K562 (cell line): ENCODE data around the gene PPP1R3G. TPM values are rescaled to one million over a fixed set of nuclear protein-coding genes. Genes with fewer than 3 reads are reported as not detected.

Source experiments
- ATAC-seq: fragments of 200-7000 bp; cut with Tn5 transposase; 3 replicates; pipeline ENCODE4 v1.9.1; 2020; ENCODE audit warnings: moderate library complexity
- BruUV-seq: library from RNA; stranded (reverse); fragments of 400-500 nt; replicated peaks from 2 replicates; lab custom pipeline; 2021; lab: Mats Ljungman, UMichigan
- CTCF ChIA-PET: fragments of 300-600 bp; formaldehyde crosslinking; extraction: SDS; loops from one replicate; lab custom pipeline; 2021; ENCODE audit warnings: low intra/inter-chr PET ratio; lab: Yijun Ruan, JAX
- POLR2A ChIA-PET: fragments of 300-600, 350-650 bp; sonication (Branson Sonifier 250); formaldehyde crosslinking; extraction: SDS; loops from one replicate; lab custom pipeline; 2021; ENCODE audit warnings: antibody characterized with exemption, inconsistent platforms; lab: Yijun Ruan, JAX
- DNase-seq, 4 experiments: peaks; one replicate each; pipeline versions ENCODE4 v3.0.0 to v3.0.0-alpha.2; 2011 to 2018; ENCODE audit warnings: low spot score in 3 of 4, mixed read lengths in 3 of 4; ENCODE audit errors: extremely low read depth in 1 of 4
- FAIRE-seq: peaks from 2 replicates; lab custom pipeline; 2011; peaks lifted over from hg19 to GRCh38; lab: Jason Lieb, UNC
- H2AFZ ChIP-seq: 2 replicates; pipeline ENCODE4 v1.6.0; 2011; ENCODE audit warnings: low read depth, low read length, control low read depth, inconsistent platforms
- H3K27ac ChIP-seq: fragments of 200-600 bp; 3 replicates; pipeline ENCODE4 v1.8.0; 2011; ENCODE audit warnings: low read depth, mild to moderate bottlenecking, control low read depth, inconsistent platforms, low read length, moderate library complexity, mixed read lengths; ENCODE audit errors: extremely low read depth
- H3K27me3 ChIP-seq, 2 experiments: fragments of 300-600 bp in 1 of 2; 2 replicates in 1 of 2; 3 replicates in 1 of 2; pipeline versions ENCODE4 v1.6.0 to v1.8.0; 2011; ENCODE audit warnings: inconsistent platforms in 2 of 2, low read length in 2 of 2, mild to moderate bottlenecking in 1 of 2, mixed read lengths in 1 of 2, moderate library complexity in 1 of 2; ENCODE audit not compliant: control insufficient read depth in 2 of 2, insufficient read depth in 2 of 2
- H3K36me3 ChIP-seq: fragments of 300-600 bp; 3 replicates; pipeline ENCODE4 v1.8.0; 2011; ENCODE audit warnings: mild to moderate bottlenecking, low read length, inconsistent platforms; ENCODE audit not compliant: control insufficient read depth, insufficient read depth
- H3K4me1 ChIP-seq, 2 experiments: fragments of 200-600 bp in 1 of 2; replicated peaks in 1 of 2; 2 replicates in 1 of 2; 3 replicates in 1 of 2; pipeline versions ENCODE4 v1.5.1 to v1.8.0; 2011; ENCODE audit warnings: inconsistent platforms in 2 of 2, low read length in 2 of 2, mild to moderate bottlenecking in 1 of 2, mixed read lengths in 1 of 2, moderate library complexity in 1 of 2; ENCODE audit not compliant: control insufficient read depth in 2 of 2, insufficient read depth in 2 of 2
- H3K4me2 ChIP-seq: 2 replicates; pipeline ENCODE4 v1.6.1; 2011; ENCODE audit warnings: low read length, control low read depth, inconsistent platforms, mixed read lengths; ENCODE audit not compliant: insufficient read depth
- H3K4me3 ChIP-seq: fragments of 200-600 bp; sonication (generic), shearing (Covaris generic); 2 replicates; pipeline ENCODE4 v1.5.1; 2016; ENCODE audit warnings: control low read depth, inconsistent platforms
- H3K79me2 ChIP-seq: fragments of 200-600 bp; 3 replicates; pipeline ENCODE4 v1.8.0; 2011; ENCODE audit warnings: low read length, inconsistent platforms; ENCODE audit not compliant: control insufficient read depth, insufficient read depth
- H3K9ac ChIP-seq, 2 experiments: 2 replicates each; pipeline versions ENCODE4 v1.6.0 to v1.6.1; 2011; ENCODE audit warnings: low read depth in 2 of 2, low read length in 2 of 2, control low read depth in 1 of 2, inconsistent platforms in 1 of 2, mild to moderate bottlenecking in 1 of 2, mixed read lengths in 1 of 2; ENCODE audit not compliant: insufficient read depth in 1 of 2
- H3K9me1 ChIP-seq: one replicate; pipeline ENCODE4 v1.6.0; 2011; ENCODE audit warnings: inconsistent platforms, mild to moderate bottlenecking, low read length, moderate library complexity; ENCODE audit not compliant: control insufficient read depth, insufficient read depth
- H3K9me3 ChIP-seq: replicated peaks from 2 replicates; pipeline ENCODE4 v1.5.1; 2011; ENCODE audit warnings: low read depth, low read length, inconsistent platforms; ENCODE audit not compliant: control insufficient read depth, insufficient read depth
- H4K20me1 ChIP-seq: replicated peaks from 2 replicates; pipeline ENCODE4 v1.6.1; 2011; ENCODE audit warnings: low read length, inconsistent platforms, mixed read lengths; ENCODE audit not compliant: control insufficient read depth, insufficient read depth
- FOSL1 ChIP-seq: fragments of 200-800 bp; sonication (Bioruptor generic); conservative IDR thresholded peaks from 2 replicates; pipeline ENCODE4 v1.6.1; 2016; ENCODE audit warnings: missing genetic modification characterization, missing compliant biosample characterization
- GMEB1 ChIP-seq: fragments of 250-450 bp; sonication (Bioruptor Pico); IDR thresholded peaks from 2 replicates; pipeline ENCODE4 v1.4.0; 2020; ENCODE audit warnings: mild to moderate bottlenecking
- IRF9 ChIP-seq: fragments of 450-650 bp; IDR thresholded peaks from 2 replicates; pipeline ENCODE4 v1.6.1; 2016; ENCODE audit warnings: missing biosample characterization, missing genetic modification characterization
- MAFF ChIP-seq: IDR thresholded peaks from 2 replicates; pipeline ENCODE4 v1.6.1; 2012; ENCODE audit warnings: low read length, improper control_type of control experiment
- MAFG ChIP-seq: fragments of 450-650 bp; conservative IDR thresholded peaks from 2 replicates; pipeline ENCODE4 v1.6.1; 2016; ENCODE audit warnings: missing genetic modification characterization, missing compliant biosample characterization
- MEIS2 ChIP-seq: fragments of 450-650 bp; IDR thresholded peaks from 2 replicates; pipeline ENCODE4 v1.6.1; 2014; ENCODE audit warnings: mild to moderate bottlenecking; ENCODE audit not compliant: partially characterized antibody
- PBX2 ChIP-seq, 2 experiments: IDR thresholded peaks in 1 of 2; conservative IDR thresholded peaks in 1 of 2; 2 replicates each; pipeline ENCODE4 v1.6.1; 2016; ENCODE audit warnings: low read depth in 2 of 2, mild to moderate bottlenecking in 1 of 2, missing compliant biosample characterization in 1 of 2, missing genetic modification characterization in 1 of 2, moderate library complexity in 1 of 2
- TRIM25 ChIP-seq: fragments of 450-650 bp; IDR thresholded peaks from 2 replicates; pipeline ENCODE4 v1.7.0; 2016; ENCODE audit warnings: borderline replicate concordance
- ZNF124 ChIP-seq: sonication (generic); formaldehyde crosslinking; IDR thresholded peaks from 2 replicates; pipeline ENCODE4 v1.8.1; 2022; ENCODE audit warnings: missing genetic modification reagents
- WGBS: fragments of 100-300 bp; shearing (Covaris generic); methylation state at CpG from one replicate; pipeline ENCODE4 v1.1.6; 2016; ENCODE audit warnings: low coverage, mixed read lengths; ENCODE audit not compliant: insufficient coverage; ENCODE audit errors: missing lambda C conversion rate; 5-methylcytosine and 5-hydroxymethylcytosine counted together
- in situ Hi-C: fragments of 300-500 bp; cut with MboI; formaldehyde crosslinking; loops from 4 replicates; pipeline ENCODE4 v1.15.0; 2018; ENCODE audit warnings: inconsistent platforms, mixed read lengths
- intact Hi-C: fragments of 100-400 bp; cut with micrococcal nuclease; formaldehyde crosslinking; loops from 2 replicates; pipeline ENCODE4 v1.14.2; 2022
- polyA plus RNA-seq, 8 experiments: library from polyadenylated mRNA; depleted of rRNA in 4 of 8; stranded (reverse) in 5 of 8; unstranded in 3 of 8; fragments of >200 nt; fragmentation: Nextera tagmentation in 2 of 8; fragmentation: Illumina TruSeq in 1 of 8; extraction: Ambion mirVana in 2 of 8; extraction: Trizol in 1 of 8; gene quantifications; 2 replicates each; pipeline versions ENCODE4 v1.2.1 to v1.2.3, GENCODE V29; 2011 to 2014; ENCODE audit warnings: inconsistent platforms in 1 of 8, missing spikeins in 1 of 8
- total RNA-seq, 7 experiments: library from RNA; depleted of rRNA in 6 of 7; stranded (reverse); fragments of >200 nt in 6 of 7; fragmentation: Illumina TruSeq in 2 of 7; extraction: Trizol in 2 of 7; gene quantifications; 2 replicates each; pipeline versions ENCODE4 v1.2.1 to v1.2.3, GENCODE V29; 2011 to 2021; ENCODE audit warnings: low replicate concordance in 1 of 7

Gene PPP1R3G
- total and polyA plus RNA-seq, 9 of the 15 experiments (the other 6 are each of a cell fraction or from before 2014, with no cell fraction given), result 0.01 to 0.13 (median 0.01) TPM; not detected in 4

- TF ChIP-seq IRF9 (no peak), GMEB1 (CRISPR knock-in tag) (no peak), TRIM25 (no peak)
These were observed 26.5 kb downstream of the PPP1R3G start (continued) for GRCh38 chr6:5111626-5112025.

GRCh38 chr6:5112066-5112799 lies 27.1 kb downstream of the PPP1R3G start:
- FAIRE-seq, result no peak
- Histone ChIP-seq H3K79me2 (no peaks in the 10 kb centered on the region), H3K9me1 (no peaks in the 10 kb centered on the region), H3K4me2 (no peak overlapping the region), H3K4me3 (no peak overlapping the region), H3K4me1 (peaks cover 0 to 2% of the 10 kb centered on the region in 2 experiments; a peak in 2 of 5 replicates), H3K36me3 (peaks cover 12% of the 10 kb centered on the region; the same call in 2 of the 3 replicates), H3K27ac (no peak overlapping the region), H3K9me3 (no peaks in the 10 kb centered on the region), H2AFZ (no peak overlapping the region), H4K20me1 (peaks cover 14% of the 10 kb centered on the region), H3K27me3 (no peaks in the 10 kb centered on the region), H3K9ac (no peak overlapping the region)
- BruUV-seq, result no TSS peak
- intact Hi-C loops (no loop called here), in situ Hi-C loops (no loop called here)
- DNase-seq, result peak in 1 of 4 experiments; percentile 16
- CTCF ChIA-PET, result no interaction called here
- no peak for ATAC-seq
- POLR2A ChIA-PET, result interaction anchor here (0.6 to 1.2 kb wide), 5 partner anchors 9 to 598 kb away, joined by 3 to 5 read pairs (median 3); no protein-coding TSS in a partner anchor
- WGBS, result 86% methylated on average over 17 of the region's 17 CpGs
- TF ChIP-seq MAFF (no peak), PBX2 (CRISPR knock-in tag; IDR thresholded peaks at IDR 0.05; ENCODE audit: low read depth) (no peak), PBX2 (tag; conservative IDR thresholded peaks at IDR 0.05; ENCODE audit: low read depth) (peak; percentile 22; the same call in 1 of the 2 replicates), MEIS2 (peak; percentile 45), ZNF124 (no peak), FOSL1 (peak; percentile 77), MAFG (tag) (0 out of 2 replicates have a peak, but pooled peaks have one; percentile 20)
- TF ChIP-seq, all 486 proteins: peak for 4
